Hepatocyte (in vitro differentiated cells): ENCODE measurements around the gene HIF1A.

Experiments used
- EZH2phosphoT487 ChIP-seq: fragments of 200-600 bp; sonication (generic); IDR thresholded peaks from one replicate; pipeline ENCODE4 v1.6.1; 2018; ENCODE audit warnings: antibody characterized with exemption, mild to moderate bottlenecking, low read depth, moderate library complexity; ENCODE audit not compliant: unreplicated experiment, severe bottlenecking
- TF ChIP-seq, protein P1 (sequence below): fragments of 200-600 bp; sonication (generic); IDR thresholded peaks from 2 replicates; pipeline ENCODE4 v1.5.1; 2016; ENCODE audit warnings: antibody characterized with exemption, mild to moderate bottlenecking; ENCODE audit not compliant: poor library complexity

DNA sequence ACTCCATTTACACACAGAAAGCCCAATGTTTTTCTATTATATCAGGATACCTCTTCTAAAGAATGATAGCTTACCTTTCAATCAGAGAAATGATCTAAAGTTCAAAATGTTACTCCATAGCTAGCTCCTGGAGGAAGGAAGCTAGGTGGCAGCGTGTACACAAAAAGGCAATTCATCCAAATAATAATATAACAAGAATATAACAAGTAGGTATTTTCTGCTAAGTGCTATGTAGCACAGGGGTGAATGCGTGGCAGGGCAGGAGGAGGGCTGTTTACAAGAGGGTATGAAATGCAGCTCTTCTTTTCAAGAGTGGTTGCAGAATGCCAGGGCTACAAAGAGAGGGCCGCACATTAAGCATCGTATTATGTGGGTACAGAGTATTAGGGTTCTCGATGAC lies 66.2 kb downstream of the HIF1A start:
- TF ChIP-seq, protein P1, sequence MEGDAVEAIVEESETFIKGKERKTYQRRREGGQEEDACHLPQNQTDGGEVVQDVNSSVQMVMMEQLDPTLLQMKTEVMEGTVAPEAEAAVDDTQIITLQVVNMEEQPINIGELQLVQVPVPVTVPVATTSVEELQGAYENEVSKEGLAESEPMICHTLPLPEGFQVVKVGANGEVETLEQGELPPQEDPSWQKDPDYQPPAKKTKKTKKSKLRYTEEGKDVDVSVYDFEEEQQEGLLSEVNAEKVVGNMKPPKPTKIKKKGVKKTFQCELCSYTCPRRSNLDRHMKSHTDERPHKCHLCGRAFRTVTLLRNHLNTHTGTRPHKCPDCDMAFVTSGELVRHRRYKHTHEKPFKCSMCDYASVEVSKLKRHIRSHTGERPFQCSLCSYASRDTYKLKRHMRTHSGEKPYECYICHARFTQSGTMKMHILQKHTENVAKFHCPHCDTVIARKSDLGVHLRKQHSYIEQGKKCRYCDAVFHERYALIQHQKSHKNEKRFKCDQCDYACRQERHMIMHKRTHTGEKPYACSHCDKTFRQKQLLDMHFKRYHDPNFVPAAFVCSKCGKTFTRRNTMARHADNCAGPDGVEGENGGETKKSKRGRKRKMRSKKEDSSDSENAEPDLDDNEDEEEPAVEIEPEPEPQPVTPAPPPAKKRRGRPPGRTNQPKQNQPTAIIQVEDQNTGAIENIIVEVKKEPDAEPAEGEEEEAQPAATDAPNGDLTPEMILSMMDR = no peak
- no peak for TF ChIP-seq EZH2phosphoT487
